Activated T-cell treated with anti-CD3 and anti-CD28 coated beads, Interleukin-2, amount 50 U/mL, for 48 hours (primary cell): Measurements from ENCODE around the gene FIG4.
"Not testable (repeated sequence)": the region's sequence is repeated elsewhere in the genome, so short reads cannot be mapped to it uniquely, and the experiment has no call there.

ENCODE experiments used
- DNase-seq, 2 experiments: peaks; one replicate each; pipeline ENCODE4 v3.0.0-alpha.2; 2020

FIG4 gene

GRCh38 chr6:109799664-109800063 is 108.6 kb downstream of the FIG4 start:
- DNase-seq: no peak

- DNase-seq: no peak
Observed at GRCh38 chr6:109800771-109801170, 109.7 kb downstream of the FIG4 start.

- no peak for DNase-seq
Observed at GRCh38 chr6:109801794-109802193, 110.7 kb downstream of the FIG4 start.

- DNase-seq: no peak
Observed at GRCh38 chr6:109804020-109804419, 112.9 kb downstream of the FIG4 start.

GRCh38 chr6:109807881-109808280 is 116.8 kb downstream of the FIG4 start:
- no peak for DNase-seq

GRCh38 chr6:109808837-109809236 is 117.7 kb downstream of the FIG4 start:
- DNase-seq: no peak

GRCh38 chr6:109815054-109815453 is 124.0 kb downstream of the FIG4 start:
- DNase-seq: no peak

GRCh38 chr6:109816452-109817374 is 125.6 kb downstream of the FIG4 start:
- no peak for DNase-seq

GRCh38 chr6:109820706-109821350 is 129.7 kb downstream of the FIG4 start:
- DNase-seq: no peak

- no peak for DNase-seq
Observed at GRCh38 chr6:109821428-109821827, 130.3 kb downstream of the FIG4 start.

- DNase-seq: no peak
Observed at GRCh38 chr6:109824105-109824504, 133.0 kb downstream of the FIG4 start.

GRCh38 chr6:109826551-109826950 is 135.5 kb downstream of the FIG4 start:
- DNase-seq: no peak

GRCh38 chr6:109831352-109831751 is 140.3 kb downstream of the FIG4 start:
- DNase-seq: not testable (repeated sequence)

GRCh38 chr6:109834131-109834530 is 143.0 kb downstream of the FIG4 start:
- no peak for DNase-seq

GRCh38 chr6:109834595-109835437 is 143.7 kb downstream of the FIG4 start:
- DNase-seq: no peak

- DNase-seq: no peak
Observed at GRCh38 chr6:109840034-109840433, 148.9 kb downstream of the FIG4 start.

- no peak for DNase-seq
Observed at GRCh38 chr6:109840796-109841195, 149.7 kb downstream of the FIG4 start.

GRCh38 chr6:109841869-109842268 is 150.8 kb downstream of the FIG4 start:
- no peak for DNase-seq

GRCh38 chr6:109852713-109853112 is 161.6 kb downstream of the FIG4 start:
- no peak for DNase-seq

- DNase-seq: no peak
Observed at GRCh38 chr6:109853426-109853825, 162.3 kb downstream of the FIG4 start.

GRCh38 chr6:109853951-109854350 is 162.9 kb downstream of the FIG4 start:
- no peak for DNase-seq

- no peak for DNase-seq
Observed at GRCh38 chr6:109854541-109855308, 163.6 kb downstream of the FIG4 start.
